ENCODE data around the gene CLDN4. TPM values are rescaled to one million over a fixed set of nuclear protein-coding genes. Genes with fewer than 3 reads are reported as not detected.
"Not testable (repeated sequence)": the region's sequence is repeated elsewhere in the genome, so short reads cannot be mapped to it uniquely, and the experiment has no call there.

CLDN4 gene
- total RNA-seq, result under 1 TPM in 1 of 2 donors, not detected in 1; 0.99 TPM

DNA sequence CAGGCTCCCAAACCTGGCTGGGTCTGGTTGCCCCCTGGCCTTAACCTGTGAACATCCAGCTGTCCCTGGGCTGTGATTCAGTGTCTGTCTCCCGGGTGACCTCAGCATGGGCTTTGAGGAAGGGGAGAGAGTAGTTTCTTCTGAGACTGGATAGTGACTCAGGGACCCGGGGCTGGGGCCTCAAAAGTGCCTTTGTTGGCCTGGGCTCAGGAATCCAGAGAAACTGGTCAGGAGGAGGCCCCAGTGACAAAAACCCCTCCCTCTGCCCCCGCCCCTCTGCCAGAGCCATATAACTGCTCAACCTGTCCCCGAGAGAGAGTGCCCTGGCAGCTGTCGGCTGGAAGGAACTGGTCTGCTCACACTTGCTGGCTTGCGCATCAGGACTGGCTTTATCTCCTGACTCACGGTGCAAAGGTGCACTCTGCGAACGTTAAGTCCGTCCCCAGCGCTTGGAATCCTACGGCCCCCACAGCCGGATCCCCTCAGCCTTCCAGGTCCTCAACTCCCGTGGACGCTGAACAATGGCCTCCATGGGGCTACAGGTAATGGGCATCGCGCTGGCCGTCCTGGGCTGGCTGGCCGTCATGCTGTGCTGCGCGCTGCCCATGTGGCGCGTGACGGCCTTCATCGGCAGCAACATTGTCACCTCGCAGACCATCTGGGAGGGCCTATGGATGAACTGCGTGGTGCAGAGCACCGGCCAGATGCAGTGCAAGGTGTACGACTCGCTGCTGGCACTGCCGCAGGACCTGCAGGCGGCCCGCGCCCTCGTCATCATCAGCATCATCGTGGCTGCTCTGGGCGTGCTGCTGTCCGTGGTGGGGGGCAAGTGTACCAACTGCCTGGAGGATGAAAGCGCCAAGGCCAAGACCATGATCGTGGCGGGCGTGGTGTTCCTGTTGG is at the start of gene CLDN4:
TSS of gene CLDN4 (plus strand) at position 316 of the 903 bp plus-strand sequence. CDS start at position 522, 206 bp downstream.
- DNase-seq (ENCODE audit: low spot score) (no peak), ATAC-seq (ENCODE audit: insufficient number of reproducible peaks, low FRiP score, low read depth) (no peak)
- H3K9me3 ChIP-seq, result no peaks in the 10 kb centered on the region
- H3K27ac ChIP-seq, result no peak within 1 kb of the TSS
- H3K4me1 ChIP-seq (ENCODE audit: control insufficient read depth in 1 of 2, low read depth in 2 of 2), result peaks cover 3 to 7% of the 10 kb centered on the region in 2 donors
- no peak within 1 kb of the TSS for H3K4me3 ChIP-seq
- no peak for TF ChIP-seq CTCF (IDR thresholded peaks at IDR 0.05)
- H3K27me3 ChIP-seq (replicated peaks; ENCODE audit: insufficient read depth), result no peaks in the 10 kb centered on the region
- H3K36me3 ChIP-seq, result no peaks in the 10 kb centered on the region

- ATAC-seq (ENCODE audit: insufficient number of reproducible peaks, low FRiP score, low read depth) (no peak), DNase-seq (ENCODE audit: low spot score) (no peak)
- Histone ChIP-seq H3K4me3 (no peak overlapping the region), H3K27ac (no peak overlapping the region), H3K4me1 (ENCODE audit: control insufficient read depth in 1 of 2, low read depth in 2 of 2) (no peaks in the 10 kb centered on the region), H3K27me3 (replicated peaks; ENCODE audit: insufficient read depth) (no peaks in the 10 kb centered on the region), H3K9me3 (no peaks in the 10 kb centered on the region), H3K36me3 (no peaks in the 10 kb centered on the region)
- TF ChIP-seq CTCF (IDR thresholded peaks at IDR 0.05), result no peak
Measured at GRCh38 chr7:73786588-73786987, 44.2 kb upstream of the CLDN4 start.

DNA sequence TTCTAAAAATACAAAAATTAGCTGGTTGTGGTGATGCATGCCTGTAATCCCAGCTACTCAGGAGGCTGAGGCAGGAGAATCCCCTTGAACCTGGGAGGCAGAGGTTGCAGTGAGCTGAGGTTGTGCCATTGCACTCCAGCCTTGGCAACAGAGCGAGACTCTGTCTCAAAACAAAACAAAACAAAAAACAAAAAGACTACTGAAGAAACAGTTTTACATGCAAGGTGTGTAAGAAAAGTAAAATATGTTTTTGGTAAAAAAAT is 43.1 kb upstream of the CLDN4 start:
- H3K36me3 ChIP-seq; H3K27ac ChIP-seq; ATAC-seq (ENCODE audit: insufficient number of reproducible peaks, low FRiP score, low read depth); DNase-seq (ENCODE audit: low spot score); H3K4me3 ChIP-seq; H3K9me3 ChIP-seq; H3K4me1 ChIP-seq (ENCODE audit: control insufficient read depth in 1 of 2, low read depth in 2 of 2); H3K27me3 ChIP-seq (replicated peaks; ENCODE audit: insufficient read depth): not testable (repeated sequence)

DNA sequence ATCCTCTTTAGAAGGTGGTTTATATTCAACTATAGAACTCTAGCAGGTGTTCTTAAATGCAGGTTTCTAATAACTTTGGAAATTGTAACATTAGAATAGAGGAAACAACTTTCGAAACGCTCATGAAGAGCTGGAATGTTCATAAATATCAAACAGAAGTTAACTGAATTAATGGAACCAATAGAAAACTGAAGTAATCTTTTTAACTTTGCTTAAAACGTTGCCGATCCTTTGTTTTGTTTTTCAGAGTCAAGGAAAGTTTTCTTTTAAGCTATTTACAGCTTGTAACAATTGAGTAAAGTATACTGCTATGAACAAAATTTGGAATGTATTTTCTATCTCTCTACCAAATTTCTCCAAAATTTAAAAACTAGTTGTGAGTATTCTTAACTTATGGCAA is 41.7 kb upstream of the CLDN4 start:
- no peaks in the 10 kb centered on the region for H3K27me3 ChIP-seq (replicated peaks; ENCODE audit: insufficient read depth)
- no peak overlapping the region for H3K4me3 ChIP-seq
- no peak for ATAC-seq (ENCODE audit: insufficient number of reproducible peaks, low FRiP score, low read depth)
- no peak for DNase-seq (ENCODE audit: low spot score)
- no peak for TF ChIP-seq CTCF (IDR thresholded peaks at IDR 0.05)
- no peaks in the 10 kb centered on the region for H3K9me3 ChIP-seq
- H3K4me1 ChIP-seq (ENCODE audit: control insufficient read depth in 1 of 2, low read depth in 2 of 2), result no peaks in the 10 kb centered on the region
- no peak overlapping the region for H3K27ac ChIP-seq
- no peaks in the 10 kb centered on the region for H3K36me3 ChIP-seq

GRCh38 chr7:73791170-73791690 is 39.6 kb upstream of the CLDN4 start:
- not testable (repeated sequence) for H3K36me3 ChIP-seq; H3K4me3 ChIP-seq; H3K27ac ChIP-seq; ATAC-seq (ENCODE audit: insufficient number of reproducible peaks, low FRiP score, low read depth); H3K27me3 ChIP-seq (replicated peaks; ENCODE audit: insufficient read depth); H3K4me1 ChIP-seq (ENCODE audit: control insufficient read depth in 1 of 2, low read depth in 2 of 2); DNase-seq (ENCODE audit: low spot score); H3K9me3 ChIP-seq

DNA sequence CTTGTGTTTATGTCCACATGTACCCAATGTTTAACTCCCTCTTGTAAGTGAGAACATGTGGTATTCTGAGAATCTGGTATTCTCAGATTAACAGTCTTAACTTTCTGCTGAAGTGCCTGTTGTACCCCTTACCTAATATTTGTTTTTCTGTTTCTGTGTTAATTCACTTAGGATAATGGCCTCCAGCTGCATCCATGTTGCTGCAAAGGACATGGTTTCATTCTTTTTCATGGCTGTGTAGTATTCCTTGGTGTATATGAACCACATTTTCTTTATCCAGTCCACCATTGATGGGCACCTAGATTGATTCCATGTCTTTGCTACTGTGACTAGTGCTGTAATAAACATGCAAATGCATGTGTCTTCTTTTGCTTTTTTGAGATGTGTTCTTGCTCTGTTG is 35.6 kb upstream of the CLDN4 start:
- ATAC-seq (ENCODE audit: insufficient number of reproducible peaks, low FRiP score, low read depth); DNase-seq (ENCODE audit: low spot score); H3K36me3 ChIP-seq; H3K4me1 ChIP-seq (ENCODE audit: control insufficient read depth in 1 of 2, low read depth in 2 of 2); H3K27me3 ChIP-seq (replicated peaks; ENCODE audit: insufficient read depth); H3K27ac ChIP-seq; H3K9me3 ChIP-seq; H3K4me3 ChIP-seq: not testable (repeated sequence)

GRCh38 chr7:73796656-73797055 is 34.1 kb upstream of the CLDN4 start:
- DNase-seq (ENCODE audit: low spot score); H3K36me3 ChIP-seq; ATAC-seq (ENCODE audit: insufficient number of reproducible peaks, low FRiP score, low read depth); H3K27me3 ChIP-seq (replicated peaks; ENCODE audit: insufficient read depth); H3K9me3 ChIP-seq; H3K4me1 ChIP-seq (ENCODE audit: control insufficient read depth in 1 of 2, low read depth in 2 of 2); H3K27ac ChIP-seq; H3K4me3 ChIP-seq: not testable (repeated sequence)

DNA sequence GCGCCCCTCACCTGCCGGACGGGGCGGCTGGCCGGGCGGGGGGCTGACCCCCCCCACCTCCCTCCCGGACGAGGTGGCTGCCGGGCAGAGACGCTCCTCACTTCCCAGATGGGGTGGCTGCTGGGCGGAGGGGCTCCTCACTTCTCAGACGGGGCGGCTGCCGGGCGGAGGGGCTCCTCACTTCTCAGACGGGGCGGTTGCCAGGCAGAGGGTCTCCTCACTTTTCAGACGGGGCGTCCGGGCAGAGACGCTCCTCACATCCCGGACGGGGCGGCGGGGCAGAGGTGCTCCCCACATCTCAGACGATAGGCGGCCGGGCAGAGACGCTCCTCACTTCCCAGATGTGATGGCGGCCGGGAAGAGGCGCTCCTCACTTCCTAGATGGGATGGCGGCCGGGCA is 33.6 kb upstream of the CLDN4 start:
- not testable (repeated sequence) for H3K4me3 ChIP-seq; ATAC-seq (ENCODE audit: insufficient number of reproducible peaks, low FRiP score, low read depth); H3K9me3 ChIP-seq; H3K27me3 ChIP-seq (replicated peaks; ENCODE audit: insufficient read depth); H3K27ac ChIP-seq; H3K4me1 ChIP-seq (ENCODE audit: control insufficient read depth in 1 of 2, low read depth in 2 of 2); H3K36me3 ChIP-seq; DNase-seq (ENCODE audit: low spot score)
